Keratinocyte (primary cell): ENCODE data around the gene NPFFR1. TPM values are rescaled to one million over a fixed set of nuclear protein-coding genes. Genes with fewer than 3 reads are reported as not detected.

Experiments
- DNase-seq: peaks from one replicate; pipeline ENCODE4 v3.0.0-alpha.2; 2011; ENCODE audit warnings: low read depth, missing footprints, low spot score
- FAIRE-seq: peaks from 2 replicates; lab custom pipeline; 2011; peaks lifted over from hg19 to GRCh38; lab: Jason Lieb, UNC
- H2AFZ ChIP-seq: 2 replicates; pipeline ENCODE4 v1.6.0; 2012; ENCODE audit warnings: low read length, control low read depth, inconsistent platforms; ENCODE audit not compliant: control insufficient read depth
- H3K27ac ChIP-seq: 2 replicates; pipeline ENCODE4 v1.5.1; 2011; ENCODE audit warnings: low read length; ENCODE audit not compliant: control insufficient read depth, insufficient read depth
- H3K27me3 ChIP-seq: 3 replicates; pipeline ENCODE4 v1.6.0; 2011; ENCODE audit warnings: low read length; ENCODE audit not compliant: control insufficient read depth, insufficient read depth; ENCODE audit errors: extremely low read depth
- H3K36me3 ChIP-seq, 2 experiments: 2 replicates in 1 of 2; 3 replicates in 1 of 2; pipeline ENCODE4 v1.5.1; 2011; ENCODE audit warnings: low read length in 2 of 2, mild to moderate bottlenecking in 1 of 2; ENCODE audit not compliant: control insufficient read depth in 2 of 2, insufficient read depth in 2 of 2; ENCODE audit errors: extremely low read depth in 1 of 2
- H3K4me1 ChIP-seq: 3 replicates; pipeline ENCODE4 v1.5.1; 2011; ENCODE audit warnings: low read length; ENCODE audit not compliant: control insufficient read depth, insufficient read depth; ENCODE audit errors: extremely low read depth
- H3K4me2 ChIP-seq: 3 replicates; pipeline ENCODE4 v1.6.0; 2011; ENCODE audit warnings: low read depth, low read length; ENCODE audit not compliant: control insufficient read depth, insufficient read depth; ENCODE audit errors: extremely low read depth
- H3K4me3 ChIP-seq, 3 experiments: fragments of 200-600 bp in 1 of 3; sonication (generic) in 1 of 3; 2 replicates in 2 of 3; 3 replicates in 1 of 3; pipeline ENCODE4 v1.5.1; 2011 to 2016; ENCODE audit warnings: low read length in 3 of 3, mild to moderate bottlenecking in 3 of 3, control low read depth in 2 of 3, inconsistent platforms in 1 of 3, low read depth in 1 of 3, mixed read lengths in 1 of 3, mixed run types in 1 of 3, moderate library complexity in 1 of 3; ENCODE audit not compliant: control insufficient read depth in 2 of 3, insufficient read depth in 2 of 3; ENCODE audit errors: extremely low read depth in 1 of 3
- H3K79me2 ChIP-seq: 2 replicates; pipeline ENCODE4 v1.6.0; 2012; ENCODE audit warnings: low read length; ENCODE audit not compliant: control insufficient read depth, insufficient read depth
- H3K9ac ChIP-seq: 3 replicates; pipeline ENCODE4 v1.6.0; 2011; ENCODE audit warnings: low read length; ENCODE audit not compliant: control insufficient read depth, insufficient read depth; ENCODE audit errors: extremely low read depth
- H3K9me1 ChIP-seq: 3 replicates; pipeline ENCODE4 v1.6.0; 2011; ENCODE audit warnings: low read length; ENCODE audit not compliant: control insufficient read depth, insufficient read depth; ENCODE audit errors: extremely low read depth
- H3K9me3 ChIP-seq: 2 replicates; pipeline ENCODE4 v1.5.1; 2012; ENCODE audit warnings: low read depth, low read length; ENCODE audit not compliant: control insufficient read depth
- H4K20me1 ChIP-seq: 3 replicates; pipeline ENCODE4 v1.6.0; 2011; ENCODE audit warnings: low read length; ENCODE audit not compliant: control insufficient read depth, insufficient read depth; ENCODE audit errors: extremely low read depth
- EZH2 ChIP-seq: IDR thresholded peaks from one replicate; pipeline ENCODE4 v1.6.1; 2012; ENCODE audit warnings: inconsistent platforms, mild to moderate bottlenecking, low read length, moderate library complexity
- dilution Hi-C: fragments of 300-500 bp; cut with MboI; formaldehyde crosslinking; loops from one replicate; pipeline ENCODE4 v1.7.0; 2020; ENCODE audit warnings: low sequenced_read_pairs; ENCODE audit not compliant: extremely low pct_ligation_motif_present
- polyA plus RNA-seq, 5 experiments: library from polyadenylated mRNA; depleted of rRNA in 3 of 5; stranded (reverse) in 3 of 5; stranded (forward) in 1 of 5; unstranded in 1 of 5; fragments of >200 nt; gene quantifications; 1 replicate in 1 of 5; 2 replicates in 3 of 5; 3 replicates in 1 of 5; pipeline versions ENCODE4 v1.2.1 to v1.2.3, GENCODE V29; 2011 to 2012; ENCODE audit warnings: missing spikeins in 2 of 5, low read depth in 1 of 5, low replicate concordance in 1 of 5
- TF ChIP-seq, protein P1 (sequence below), 3 experiments: IDR thresholded peaks in 1 of 3; conservative IDR thresholded peaks in 1 of 3; optimal IDR thresholded peaks in 1 of 3; 2 replicates in 2 of 3; 3 replicates in 1 of 3; pipeline versions ENCODE3 to v1.5.1; 2011; ENCODE audit warnings: low read length in 3 of 3, mild to moderate bottlenecking in 3 of 3, moderate library complexity in 2 of 3, control low read depth in 1 of 3, inconsistent platforms in 1 of 3; ENCODE audit not compliant: insufficient read depth in 2 of 3; ENCODE audit errors: extremely low read depth in 1 of 3

Gene NPFFR1
- polyA plus RNA-seq, 1 donor (not counting 4 experiments of a cell fraction or from before 2014, with no cell fraction given): not detected

DNA sequence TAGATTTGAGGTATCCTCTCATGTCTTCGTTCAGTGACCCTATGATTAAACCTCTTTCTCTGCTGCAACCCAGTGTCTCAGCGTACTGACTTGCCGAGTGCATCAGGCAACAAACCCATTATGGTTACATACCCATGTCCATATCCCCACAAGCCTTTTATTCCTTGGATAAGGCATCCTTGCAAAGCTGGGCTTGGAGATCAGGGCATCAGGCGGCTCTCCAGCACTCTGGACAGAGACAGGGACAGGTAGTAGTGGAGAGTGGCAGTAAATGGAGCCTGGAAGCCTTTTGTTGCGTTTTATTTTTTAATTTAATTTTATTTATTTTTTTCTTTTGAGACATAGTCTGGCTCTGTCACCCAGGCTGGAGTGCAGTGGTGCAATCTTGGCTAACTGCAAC is 32.0 kb upstream of the NPFFR1 start:
- Histone ChIP-seq H3K4me1 (no peaks in the 10 kb centered on the region), H4K20me1 (no peaks in the 10 kb centered on the region), H3K4me2 (no peak overlapping the region), H3K4me3 (no peak overlapping the region), H3K9ac (no peak overlapping the region), H2AFZ (no peak overlapping the region), H3K9me1 (no peaks in the 10 kb centered on the region), H3K36me3 (no peaks in the 10 kb centered on the region), H3K9me3 (no peaks in the 10 kb centered on the region), H3K27me3 (no peaks in the 10 kb centered on the region), H3K27ac (no peak overlapping the region), H3K79me2 (no peaks in the 10 kb centered on the region)
- dilution Hi-C loops: no loop called here
- FAIRE-seq (no peak), DNase-seq (no peak)
- TF ChIP-seq, protein P1, sequence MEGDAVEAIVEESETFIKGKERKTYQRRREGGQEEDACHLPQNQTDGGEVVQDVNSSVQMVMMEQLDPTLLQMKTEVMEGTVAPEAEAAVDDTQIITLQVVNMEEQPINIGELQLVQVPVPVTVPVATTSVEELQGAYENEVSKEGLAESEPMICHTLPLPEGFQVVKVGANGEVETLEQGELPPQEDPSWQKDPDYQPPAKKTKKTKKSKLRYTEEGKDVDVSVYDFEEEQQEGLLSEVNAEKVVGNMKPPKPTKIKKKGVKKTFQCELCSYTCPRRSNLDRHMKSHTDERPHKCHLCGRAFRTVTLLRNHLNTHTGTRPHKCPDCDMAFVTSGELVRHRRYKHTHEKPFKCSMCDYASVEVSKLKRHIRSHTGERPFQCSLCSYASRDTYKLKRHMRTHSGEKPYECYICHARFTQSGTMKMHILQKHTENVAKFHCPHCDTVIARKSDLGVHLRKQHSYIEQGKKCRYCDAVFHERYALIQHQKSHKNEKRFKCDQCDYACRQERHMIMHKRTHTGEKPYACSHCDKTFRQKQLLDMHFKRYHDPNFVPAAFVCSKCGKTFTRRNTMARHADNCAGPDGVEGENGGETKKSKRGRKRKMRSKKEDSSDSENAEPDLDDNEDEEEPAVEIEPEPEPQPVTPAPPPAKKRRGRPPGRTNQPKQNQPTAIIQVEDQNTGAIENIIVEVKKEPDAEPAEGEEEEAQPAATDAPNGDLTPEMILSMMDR (optimal IDR thresholded peaks at IDR 0.05 in 1 of 3, IDR thresholded peaks at IDR 0.05 in 1 of 3, conservative IDR thresholded peaks at IDR 0.05 in 1 of 3; ENCODE audit: extremely low read depth in 1 of 3, insufficient read depth in 2 of 3, low read length in 3 of 3): no peak
- TF ChIP-seq EZH2: no peak

DNA sequence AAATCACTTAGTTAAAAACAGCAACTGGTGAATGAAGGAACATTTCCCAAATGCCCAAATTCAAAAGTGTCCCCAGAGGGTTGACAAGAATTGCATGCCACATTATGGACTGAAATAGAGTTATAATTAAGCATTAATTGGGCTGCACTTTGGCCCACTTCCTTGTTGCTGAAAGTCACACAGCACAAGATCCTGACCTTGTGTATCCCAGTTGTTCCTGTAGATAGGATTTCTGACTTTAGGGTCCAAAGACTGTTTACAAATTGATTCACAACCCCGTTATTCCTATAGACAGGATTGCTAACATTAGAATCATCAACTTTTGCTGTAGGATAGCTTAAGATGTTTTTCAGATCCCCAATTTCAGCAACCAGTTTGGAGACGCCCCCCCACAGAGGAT is 31.5 kb upstream of the NPFFR1 start:
- H3K9me1 ChIP-seq: no peaks in the 10 kb centered on the region
- H4K20me1 ChIP-seq: no peaks in the 10 kb centered on the region
- H2AFZ ChIP-seq: no peak overlapping the region
- no peaks in the 10 kb centered on the region for H3K36me3 ChIP-seq
- no peaks in the 10 kb centered on the region for H3K79me2 ChIP-seq
- no peak overlapping the region for H3K27ac ChIP-seq
- FAIRE-seq (no peak), DNase-seq (no peak)
- dilution Hi-C loops: no loop called here
- H3K4me2 ChIP-seq: no peak overlapping the region
- H3K27me3 ChIP-seq: no peaks in the 10 kb centered on the region
- no peak overlapping the region for H3K4me3 ChIP-seq
- H3K9ac ChIP-seq: no peak overlapping the region
- TF ChIP-seq EZH2: no peak
- TF ChIP-seq, protein P1 (optimal IDR thresholded peaks at IDR 0.05 in 1 of 3, IDR thresholded peaks at IDR 0.05 in 1 of 3, conservative IDR thresholded peaks at IDR 0.05 in 1 of 3; ENCODE audit: extremely low read depth in 1 of 3, insufficient read depth in 2 of 3, low read length in 3 of 3): no peak
- no peaks in the 10 kb centered on the region for H3K9me3 ChIP-seq
- H3K4me1 ChIP-seq: no peaks in the 10 kb centered on the region
